SK-N-SH (cell line): Measurements from ENCODE around the gene CCDC88B.

Experiments used
- EP300 ChIP-seq, 2 experiments: IDR thresholded peaks; 2 replicates each; pipeline versions ENCODE4 v1.4.0 to v1.6.1; 2012; ENCODE audit warnings: borderline replicate concordance in 1 of 2, low read depth in 1 of 2, low read length in 1 of 2
- GATA2 ChIP-seq: sonication (generic); formaldehyde crosslinking; IDR thresholded peaks from 2 replicates; pipeline ENCODE4 v1.5.0; 2020; ENCODE audit warnings: mild to moderate bottlenecking, missing genetic modification reagents
- JUND ChIP-seq: IDR thresholded peaks from 2 replicates; pipeline ENCODE4 v1.4.0; 2012
- RFX5 ChIP-seq: IDR thresholded peaks from 2 replicates; pipeline ENCODE4 v1.6.1; 2012; ENCODE audit warnings: mild to moderate bottlenecking, improper control_type of control experiment, low read length
- SIN3A ChIP-seq: IDR thresholded peaks from 2 replicates; pipeline ENCODE4 v1.6.1; 2012; ENCODE audit warnings: low read depth, mild to moderate bottlenecking, low read length, moderate library complexity, borderline replicate concordance
- SMC3 ChIP-seq: IDR thresholded peaks from 2 replicates; pipeline ENCODE4 v1.6.1; 2012; ENCODE audit warnings: low read depth, low read length, improper control_type of control experiment
- TEAD4 ChIP-seq: IDR thresholded peaks from 2 replicates; pipeline ENCODE4 v1.4.0; 2012; ENCODE audit warnings: mild to moderate bottlenecking, borderline replicate concordance; ENCODE audit not compliant: insufficient read depth
- TF ChIP-seq, protein P1 (sequence below): fragments of 200-600 bp; sonication (generic); IDR thresholded peaks from 2 replicates; pipeline ENCODE4 v1.6.1; 2017; ENCODE audit warnings: antibody characterized with exemption, mild to moderate bottlenecking, moderate library complexity
- TF ChIP-seq, protein P2 (sequence below): IDR thresholded peaks from 2 replicates; pipeline ENCODE4 v1.4.0; 2012; ENCODE audit warnings: low read depth
- TF ChIP-seq, protein P3 (sequence below): IDR thresholded peaks from 2 replicates; pipeline ENCODE4 v1.6.1; 2012; ENCODE audit warnings: mild to moderate bottlenecking, low read depth, low read length, moderate library complexity

DNA sequence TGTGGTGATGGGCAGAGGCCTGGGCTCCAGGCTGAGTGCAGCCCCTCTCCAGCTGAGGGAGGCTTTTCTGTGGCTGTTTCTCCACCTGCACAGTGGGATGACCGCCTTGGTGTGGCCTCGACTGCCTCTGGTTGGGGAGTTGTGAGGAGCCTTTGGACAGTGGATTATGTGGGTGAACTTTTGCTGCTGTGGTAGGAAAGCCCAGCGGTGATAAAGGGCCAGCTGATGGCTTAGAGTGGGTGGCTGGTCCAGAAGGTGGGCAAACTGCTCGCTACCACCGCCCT, 36.0 kb upstream of the CCDC88B start:
- TF ChIP-seq SIN3A (no peak), GATA2 (CRISPR knock-in tag) (no peak), JUND (no peak), SMC3 (no peak), TEAD4 (no peak), EP300 (IDR thresholded peaks at IDR 0.05; ENCODE audit: borderline replicate concordance in 1 of 2, low read depth in 1 of 2, low read length in 1 of 2) (no peak), RFX5 (no peak)
- TF ChIP-seq, protein P1, sequence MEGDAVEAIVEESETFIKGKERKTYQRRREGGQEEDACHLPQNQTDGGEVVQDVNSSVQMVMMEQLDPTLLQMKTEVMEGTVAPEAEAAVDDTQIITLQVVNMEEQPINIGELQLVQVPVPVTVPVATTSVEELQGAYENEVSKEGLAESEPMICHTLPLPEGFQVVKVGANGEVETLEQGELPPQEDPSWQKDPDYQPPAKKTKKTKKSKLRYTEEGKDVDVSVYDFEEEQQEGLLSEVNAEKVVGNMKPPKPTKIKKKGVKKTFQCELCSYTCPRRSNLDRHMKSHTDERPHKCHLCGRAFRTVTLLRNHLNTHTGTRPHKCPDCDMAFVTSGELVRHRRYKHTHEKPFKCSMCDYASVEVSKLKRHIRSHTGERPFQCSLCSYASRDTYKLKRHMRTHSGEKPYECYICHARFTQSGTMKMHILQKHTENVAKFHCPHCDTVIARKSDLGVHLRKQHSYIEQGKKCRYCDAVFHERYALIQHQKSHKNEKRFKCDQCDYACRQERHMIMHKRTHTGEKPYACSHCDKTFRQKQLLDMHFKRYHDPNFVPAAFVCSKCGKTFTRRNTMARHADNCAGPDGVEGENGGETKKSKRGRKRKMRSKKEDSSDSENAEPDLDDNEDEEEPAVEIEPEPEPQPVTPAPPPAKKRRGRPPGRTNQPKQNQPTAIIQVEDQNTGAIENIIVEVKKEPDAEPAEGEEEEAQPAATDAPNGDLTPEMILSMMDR: no peak
- TF ChIP-seq, protein P2, sequence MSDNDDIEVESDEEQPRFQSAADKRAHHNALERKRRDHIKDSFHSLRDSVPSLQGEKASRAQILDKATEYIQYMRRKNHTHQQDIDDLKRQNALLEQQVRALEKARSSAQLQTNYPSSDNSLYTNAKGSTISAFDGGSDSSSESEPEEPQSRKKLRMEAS: no peak
- TF ChIP-seq, protein P3, sequence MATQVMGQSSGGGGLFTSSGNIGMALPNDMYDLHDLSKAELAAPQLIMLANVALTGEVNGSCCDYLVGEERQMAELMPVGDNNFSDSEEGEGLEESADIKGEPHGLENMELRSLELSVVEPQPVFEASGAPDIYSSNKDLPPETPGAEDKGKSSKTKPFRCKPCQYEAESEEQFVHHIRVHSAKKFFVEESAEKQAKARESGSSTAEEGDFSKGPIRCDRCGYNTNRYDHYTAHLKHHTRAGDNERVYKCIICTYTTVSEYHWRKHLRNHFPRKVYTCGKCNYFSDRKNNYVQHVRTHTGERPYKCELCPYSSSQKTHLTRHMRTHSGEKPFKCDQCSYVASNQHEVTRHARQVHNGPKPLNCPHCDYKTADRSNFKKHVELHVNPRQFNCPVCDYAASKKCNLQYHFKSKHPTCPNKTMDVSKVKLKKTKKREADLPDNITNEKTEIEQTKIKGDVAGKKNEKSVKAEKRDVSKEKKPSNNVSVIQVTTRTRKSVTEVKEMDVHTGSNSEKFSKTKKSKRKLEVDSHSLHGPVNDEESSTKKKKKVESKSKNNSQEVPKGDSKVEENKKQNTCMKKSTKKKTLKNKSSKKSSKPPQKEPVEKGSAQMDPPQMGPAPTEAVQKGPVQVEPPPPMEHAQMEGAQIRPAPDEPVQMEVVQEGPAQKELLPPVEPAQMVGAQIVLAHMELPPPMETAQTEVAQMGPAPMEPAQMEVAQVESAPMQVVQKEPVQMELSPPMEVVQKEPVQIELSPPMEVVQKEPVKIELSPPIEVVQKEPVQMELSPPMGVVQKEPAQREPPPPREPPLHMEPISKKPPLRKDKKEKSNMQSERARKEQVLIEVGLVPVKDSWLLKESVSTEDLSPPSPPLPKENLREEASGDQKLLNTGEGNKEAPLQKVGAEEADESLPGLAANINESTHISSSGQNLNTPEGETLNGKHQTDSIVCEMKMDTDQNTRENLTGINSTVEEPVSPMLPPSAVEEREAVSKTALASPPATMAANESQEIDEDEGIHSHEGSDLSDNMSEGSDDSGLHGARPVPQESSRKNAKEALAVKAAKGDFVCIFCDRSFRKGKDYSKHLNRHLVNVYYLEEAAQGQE: no peak
